Osteoblast (primary cell): ENCODE measurements around the gene OR1N1. TPM values are rescaled to one million over a fixed set of nuclear protein-coding genes. Genes with fewer than 3 reads are reported as not detected.

Experiments used
- DNase-seq: peaks from one replicate; pipeline ENCODE4 v3.0.0; 2011; ENCODE audit warnings: low spot score, mixed read lengths; ENCODE audit not compliant: insufficient read length; ENCODE audit errors: missing footprints
- H2AFZ ChIP-seq: 2 replicates; pipeline ENCODE4 v1.6.0; 2011; ENCODE audit warnings: mild to moderate bottlenecking, low read length
- H3K27ac ChIP-seq: 2 replicates; pipeline ENCODE4 v1.5.1; 2011; ENCODE audit warnings: mild to moderate bottlenecking, low read depth, low read length, moderate library complexity
- H3K27me3 ChIP-seq: 2 replicates; pipeline ENCODE4 v1.6.0; 2012; ENCODE audit warnings: mild to moderate bottlenecking, control low read depth, inconsistent platforms, low read length, moderate library complexity; ENCODE audit not compliant: insufficient read depth
- H3K36me3 ChIP-seq: 2 replicates; pipeline ENCODE4 v1.5.1; 2011; ENCODE audit warnings: mild to moderate bottlenecking, low read length, control low read depth, moderate library complexity; ENCODE audit not compliant: insufficient read depth
- H3K4me1 ChIP-seq: 2 replicates; pipeline ENCODE4 v1.5.1; 2011; ENCODE audit warnings: mild to moderate bottlenecking, low read length, control low read depth, moderate library complexity; ENCODE audit not compliant: insufficient read depth
- H3K4me2 ChIP-seq: 2 replicates; pipeline ENCODE4 v1.6.0; 2011; ENCODE audit warnings: mild to moderate bottlenecking, low read length; ENCODE audit not compliant: insufficient read depth
- H3K4me3 ChIP-seq: fragments of 200-600 bp; sonication (generic); 3 replicates; pipeline ENCODE4 v1.5.1; 2012; ENCODE audit warnings: mild to moderate bottlenecking, low read length, inconsistent platforms; ENCODE audit not compliant: insufficient read depth
- H3K79me2 ChIP-seq: 2 replicates; pipeline ENCODE4 v1.6.0; 2012; ENCODE audit warnings: mild to moderate bottlenecking, low read length, control low read depth, inconsistent platforms; ENCODE audit not compliant: insufficient read depth
- H3K9me3 ChIP-seq: 2 replicates; pipeline ENCODE4 v1.5.1; 2011; ENCODE audit warnings: low read depth, low read length, control low read depth
- H4K20me1 ChIP-seq: 2 replicates; pipeline ENCODE4 v1.6.0; 2012; ENCODE audit warnings: mild to moderate bottlenecking, low read length, control low read depth; ENCODE audit not compliant: insufficient read depth
- CTCF ChIP-seq: IDR thresholded peaks from 2 replicates; pipeline ENCODE4 v1.5.1; 2011; ENCODE audit warnings: mild to moderate bottlenecking, low read depth, low read length, moderate library complexity; ENCODE audit errors: extremely low read depth
- total RNA-seq: library from RNA; depleted of rRNA; stranded (reverse); fragments of >200 nt; gene quantifications from 2 replicates; pipeline ENCODE4 v1.2.3, GENCODE V29; 2012

OR1N1 gene
- not detected in 2 replicates for total RNA-seq

- Histone ChIP-seq H2AFZ (no peak within 1 kb of the TSS), H3K9me3 (no peaks in the 10 kb centered on the region), H3K27ac (no peak within 1 kb of the TSS), H3K79me2 (no peaks in the 10 kb centered on the region), H3K4me1 (no peaks in the 10 kb centered on the region), H3K4me2 (no peak within 1 kb of the TSS), H4K20me1 (no peaks in the 10 kb centered on the region), H3K4me3 (no peak within 1 kb of the TSS), H3K27me3 (no peaks in the 10 kb centered on the region), H3K36me3 (no peaks in the 10 kb centered on the region)
- no peak for TF ChIP-seq CTCF
- DNase-seq = no peak
Measured at GRCh38 chr9:122527193-122527592, at the start of gene OR1N1. Gene OR1N1 (minus strand): TSS chr9:122527293. CDS start chr9:122527293, 0 bp downstream.

GRCh38 chr9:122572456-122572855, 45.4 kb upstream of the OR1N1 start:
- Histone ChIP-seq H3K4me1 (no peaks in the 10 kb centered on the region), H3K79me2 (no peaks in the 10 kb centered on the region), H3K36me3 (no peaks in the 10 kb centered on the region), H3K9me3 (no peaks in the 10 kb centered on the region), H2AFZ (no peak overlapping the region), H3K4me2 (no peak overlapping the region), H4K20me1 (no peaks in the 10 kb centered on the region), H3K27ac (no peak overlapping the region), H3K4me3 (no peak overlapping the region), H3K27me3 (no peaks in the 10 kb centered on the region)
- no peak for TF ChIP-seq CTCF
- no peak for DNase-seq

GRCh38 chr9:122567901-122568300, 40.8 kb upstream of the OR1N1 start:
- no peaks in the 10 kb centered on the region for H4K20me1 ChIP-seq
- H3K4me1 ChIP-seq = no peaks in the 10 kb centered on the region
- no peak overlapping the region for H3K27ac ChIP-seq
- H3K79me2 ChIP-seq = no peaks in the 10 kb centered on the region
- H3K4me2 ChIP-seq = no peak overlapping the region
- H3K9me3 ChIP-seq = no peaks in the 10 kb centered on the region
- TF ChIP-seq CTCF = no peak
- no peak for DNase-seq
- no peaks in the 10 kb centered on the region for H3K36me3 ChIP-seq
- H2AFZ ChIP-seq = no peak overlapping the region
- H3K4me3 ChIP-seq = no peak overlapping the region
- no peaks in the 10 kb centered on the region for H3K27me3 ChIP-seq

GRCh38 chr9:122562134-122562760, 35.2 kb upstream of the OR1N1 start:
- Histone ChIP-seq H3K4me2 (no peak overlapping the region), H3K36me3 (no peaks in the 10 kb centered on the region), H3K79me2 (no peaks in the 10 kb centered on the region), H3K9me3 (no peaks in the 10 kb centered on the region), H3K27ac (no peak overlapping the region), H3K4me3 (no peak overlapping the region), H3K4me1 (no peaks in the 10 kb centered on the region), H4K20me1 (no peaks in the 10 kb centered on the region), H3K27me3 (no peaks in the 10 kb centered on the region), H2AFZ (no peak overlapping the region)
- no peak for TF ChIP-seq CTCF
- DNase-seq = no peak
